Measurements from ENCODE around the gene ATAD1.

ATAD1 gene

GRCh38 chr10:87753995-87754866 lies 63.8 kb downstream of the ATAD1 start:
- Histone ChIP-seq H3K27ac (ENCODE audit: low read depth, low read length) (no peak overlapping the region), H3K4me3 (ENCODE audit: low read length) (no peak overlapping the region), H4K20me1 (ENCODE audit: control insufficient read depth, insufficient read depth, low read depth, low read length) (no peaks in the 10 kb centered on the region), H3K4me1 (ENCODE audit: control insufficient read depth, low read length) (no peaks in the 10 kb centered on the region), H3K4me2 (ENCODE audit: low read length) (no peak overlapping the region), H3F3A (ENCODE audit: control insufficient read depth, insufficient read depth) (0 out of 2 replicates have a peak, but pooled peaks cover 3% of the 10 kb centered on the region), H3K27me3 (ENCODE audit: control insufficient read depth, low read length) (no peaks in the 10 kb centered on the region), H3K9me3 (ENCODE audit: control insufficient read depth, insufficient read depth, low read length) (no peaks in the 10 kb centered on the region), H3K36me3 (ENCODE audit: control insufficient read depth, low read length) (peaks cover 40% of the 10 kb centered on the region), H3K79me2 (ENCODE audit: control insufficient read depth, low read length) (no peaks in the 10 kb centered on the region), H3K9me2 (replicated peaks; ENCODE audit: control insufficient read depth, low read length) (no peaks in the 10 kb centered on the region)
- TF ChIP-seq EZH2phosphoT487 (IDR thresholded peaks at IDR 0.05; ENCODE audit: borderline replicate concordance, low read length) = no peak
- TF ChIP-seq CTCF (IDR thresholded peaks at IDR 0.05; ENCODE audit: low read depth, low read length, poor library complexity, severe bottlenecking) = no peak

GRCh38 chr10:87752566-87752965 lies 65.5 kb downstream of the ATAD1 start:
- no peaks in the 10 kb centered on the region for H3K27me3 ChIP-seq (ENCODE audit: control insufficient read depth, low read length)
- no peak overlapping the region for H3K4me2 ChIP-seq (ENCODE audit: low read length)
- H3F3A ChIP-seq (ENCODE audit: control insufficient read depth, insufficient read depth) = 0 out of 2 replicates have a peak, but pooled peaks cover 3% of the 10 kb centered on the region
- no peaks in the 10 kb centered on the region for H3K9me2 ChIP-seq (replicated peaks; ENCODE audit: control insufficient read depth, low read length)
- no peaks in the 10 kb centered on the region for H3K9me3 ChIP-seq (ENCODE audit: control insufficient read depth, insufficient read depth, low read length)
- H4K20me1 ChIP-seq (ENCODE audit: control insufficient read depth, insufficient read depth, low read depth, low read length) = no peaks in the 10 kb centered on the region
- H3K4me1 ChIP-seq (ENCODE audit: control insufficient read depth, low read length) = no peaks in the 10 kb centered on the region
- H3K79me2 ChIP-seq (ENCODE audit: control insufficient read depth, low read length) = no peaks in the 10 kb centered on the region
- no peak for TF ChIP-seq CTCF (IDR thresholded peaks at IDR 0.05; ENCODE audit: low read depth, low read length, poor library complexity, severe bottlenecking)
- no peak for TF ChIP-seq EZH2phosphoT487 (IDR thresholded peaks at IDR 0.05; ENCODE audit: borderline replicate concordance, low read length)
- H3K36me3 ChIP-seq (ENCODE audit: control insufficient read depth, low read length) = peaks cover 35% of the 10 kb centered on the region
- H3K4me3 ChIP-seq (ENCODE audit: low read length) = no peak overlapping the region
- no peak overlapping the region for H3K27ac ChIP-seq (ENCODE audit: low read depth, low read length)

- Histone ChIP-seq H3K79me2 (ENCODE audit: control insufficient read depth, low read length) (no peaks in the 10 kb centered on the region), H4K20me1 (ENCODE audit: control insufficient read depth, insufficient read depth, low read depth, low read length) (no peaks in the 10 kb centered on the region), H3K36me3 (ENCODE audit: control insufficient read depth, low read length) (peaks cover 25% of the 10 kb centered on the region), H3F3A (ENCODE audit: control insufficient read depth, insufficient read depth) (0 out of 2 replicates have a peak, but pooled peaks cover 3% of the 10 kb centered on the region), H3K4me1 (ENCODE audit: control insufficient read depth, low read length) (no peaks in the 10 kb centered on the region), H3K27ac (ENCODE audit: low read depth, low read length) (no peak overlapping the region), H3K27me3 (ENCODE audit: control insufficient read depth, low read length) (no peaks in the 10 kb centered on the region), H3K9me3 (ENCODE audit: control insufficient read depth, insufficient read depth, low read length) (no peaks in the 10 kb centered on the region), H3K4me2 (ENCODE audit: low read length) (no peak overlapping the region), H3K4me3 (ENCODE audit: low read length) (no peak overlapping the region), H3K9me2 (replicated peaks; ENCODE audit: control insufficient read depth, low read length) (no peaks in the 10 kb centered on the region)
- no peak for TF ChIP-seq CTCF (IDR thresholded peaks at IDR 0.05; ENCODE audit: low read depth, low read length, poor library complexity, severe bottlenecking)
- no peak for TF ChIP-seq EZH2phosphoT487 (IDR thresholded peaks at IDR 0.05; ENCODE audit: borderline replicate concordance, low read length)
Observed at GRCh38 chr10:87751274-87751673, 66.8 kb downstream of the ATAD1 start.
